IPS DF 19.7 (cell line): ENCODE measurements around the gene SLC7A1.

Source experiments
- DNase-seq: peaks from one replicate; pipeline ENCODE4 v3.0.0-alpha.2; 2013; ENCODE audit warnings: low read depth, low spot score

SLC7A1 gene

GRCh38 chr13:29561918-29562317 is 33.6 kb downstream of the SLC7A1 start:
- DNase-seq, result no peak

GRCh38 chr13:29556742-29557141 is 38.7 kb downstream of the SLC7A1 start:
- no peak for DNase-seq

- DNase-seq, result no peak
Observed at GRCh38 chr13:29551214-29551613, 44.3 kb downstream of the SLC7A1 start.

GRCh38 chr13:29550430-29550988 is 45.0 kb downstream of the SLC7A1 start:
- no peak for DNase-seq

GRCh38 chr13:29548722-29549121 is 46.8 kb downstream of the SLC7A1 start:
- no peak for DNase-seq

- no peak for DNase-seq
Observed at GRCh38 chr13:29547153-29547552, 48.3 kb downstream of the SLC7A1 start.

GRCh38 chr13:29546662-29547061 is 48.8 kb downstream of the SLC7A1 start:
- DNase-seq, result no peak

GRCh38 chr13:29545988-29546387 is 49.5 kb downstream of the SLC7A1 start:
- DNase-seq, result no peak

- DNase-seq, result no peak
Observed at GRCh38 chr13:29543230-29544215, 52.0 kb downstream of the SLC7A1 start.

GRCh38 chr13:29542381-29542780 is 53.1 kb downstream of the SLC7A1 start:
- no peak for DNase-seq

GRCh38 chr13:29541400-29541799 is 54.1 kb downstream of the SLC7A1 start:
- DNase-seq, result no peak

- DNase-seq, result no peak
Observed at GRCh38 chr13:29540799-29541198, 54.7 kb downstream of the SLC7A1 start.

GRCh38 chr13:29540334-29540733 is 55.2 kb downstream of the SLC7A1 start:
- no peak for DNase-seq

- no peak for DNase-seq
Observed at GRCh38 chr13:29539856-29540255, 55.6 kb downstream of the SLC7A1 start.

GRCh38 chr13:29538652-29539040 is 56.8 kb downstream of the SLC7A1 start:
- no peak for DNase-seq

GRCh38 chr13:29537736-29538651 is 57.5 kb downstream of the SLC7A1 start:
- no peak for DNase-seq

GRCh38 chr13:29536853-29537252 is 58.6 kb downstream of the SLC7A1 start:
- DNase-seq, result no peak

- DNase-seq, result no peak
Observed at GRCh38 chr13:29535663-29536655, 59.5 kb downstream of the SLC7A1 start.

GRCh38 chr13:29534083-29534482 is 61.4 kb downstream of the SLC7A1 start:
- no peak for DNase-seq

GRCh38 chr13:29532821-29533220 is 62.7 kb downstream of the SLC7A1 start:
- no peak for DNase-seq

- no peak for DNase-seq
Observed at GRCh38 chr13:29532116-29532515, 63.4 kb downstream of the SLC7A1 start.
